HepG2 (cell line): ENCODE results near the gene ZFHX3. TPM values are rescaled to one million over a fixed set of nuclear protein-coding genes. Genes with fewer than 3 reads are reported as not detected.

ENCODE experiments used
- AHR ChIP-seq: IDR thresholded peaks from 2 replicates; pipeline ENCODE4 v1.6.1; 2018; ENCODE audit warnings: missing genetic modification reagents, missing compliant biosample characterization
- GMEB2 ChIP-seq: IDR thresholded peaks from 2 replicates; pipeline ENCODE4 v1.6.1; 2016; ENCODE audit warnings: missing biosample characterization, missing genetic modification reagents, low read depth
- GPN1 ChIP-seq: sonication (generic); formaldehyde crosslinking; IDR thresholded peaks from 2 replicates; pipeline ENCODE4 v1.5.1; 2020; ENCODE audit warnings: missing genetic modification reagents, borderline replicate concordance
- HNF1A ChIP-seq, 2 experiments: sonication (generic) in 1 of 2; formaldehyde crosslinking in 1 of 2; IDR thresholded peaks; 2 replicates each; pipeline versions ENCODE4 v1.4.0 to v1.6.1; 2016 to 2020; ENCODE audit warnings: borderline replicate concordance in 1 of 2, low read depth in 1 of 2, mild to moderate bottlenecking in 1 of 2, missing genetic modification reagents in 1 of 2
- IRX3 ChIP-seq: sonication (generic); formaldehyde crosslinking; IDR thresholded peaks from 2 replicates; pipeline ENCODE4 v1.8.1; 2023; ENCODE audit warnings: mild to moderate bottlenecking, low read depth, missing genetic modification reagents, borderline replicate concordance
- MLLT10 ChIP-seq: sonication (generic); formaldehyde crosslinking; IDR thresholded peaks from 2 replicates; pipeline ENCODE4 v1.4.0; 2020; ENCODE audit warnings: missing genetic modification reagents
- MYC ChIP-seq: sonication (generic); formaldehyde crosslinking; IDR thresholded peaks from 2 replicates; pipeline ENCODE4 v1.9.0; 2021; ENCODE audit warnings: missing genetic modification reagents, borderline replicate concordance
- NRL ChIP-seq: sonication (generic); formaldehyde crosslinking; IDR thresholded peaks from 2 replicates; pipeline ENCODE4 v1.5.0; 2020; ENCODE audit warnings: missing genetic modification reagents, mild to moderate bottlenecking, moderate library complexity, borderline replicate concordance
- PHF5A ChIP-seq: IDR thresholded peaks from one replicate; pipeline ENCODE4 v1.6.1; 2018; ENCODE audit warnings: low read depth, missing genetic modification reagents; ENCODE audit not compliant: unreplicated experiment
- SP5 ChIP-seq: IDR thresholded peaks from 2 replicates; pipeline ENCODE4 v1.6.1; 2016; ENCODE audit warnings: low read depth, borderline replicate concordance
- TCF7L2 ChIP-seq: IDR thresholded peaks from 2 replicates; pipeline ENCODE4 v1.6.1; 2011; ENCODE audit warnings: mild to moderate bottlenecking, low read depth, low read length, moderate library complexity
- ZBTB2 ChIP-seq: sonication (generic); formaldehyde crosslinking; IDR thresholded peaks from 2 replicates; pipeline ENCODE4 v1.8.0; 2022; ENCODE audit warnings: low read depth, missing genetic modification reagents
- ZBTB37 ChIP-seq: sonication (generic); formaldehyde crosslinking; IDR thresholded peaks from 2 replicates; pipeline ENCODE4 v1.4.0; 2020; ENCODE audit warnings: mild to moderate bottlenecking, missing genetic modification reagents
- ZKSCAN1 ChIP-seq: fragments of 150-350 bp; IDR thresholded peaks from 2 replicates; pipeline ENCODE4 v1.6.1; 2014; ENCODE audit warnings: low read length
- ZNF619 ChIP-seq: sonication (generic); formaldehyde crosslinking; IDR thresholded peaks from 2 replicates; pipeline ENCODE4 v1.4.0; 2020; ENCODE audit warnings: mild to moderate bottlenecking, missing genetic modification reagents
- ZNF713 ChIP-seq: sonication (generic); formaldehyde crosslinking; IDR thresholded peaks from 2 replicates; pipeline ENCODE4 v1.4.0; 2020; ENCODE audit warnings: mild to moderate bottlenecking, missing genetic modification reagents
- ZNF83 ChIP-seq: sonication (generic); formaldehyde crosslinking; IDR thresholded peaks from 2 replicates; pipeline ENCODE4 v1.4.0; 2020; ENCODE audit warnings: missing genetic modification reagents, mild to moderate bottlenecking, borderline replicate concordance
- polyA plus RNA-seq, 8 experiments: library from polyadenylated mRNA; depleted of rRNA in 3 of 8; stranded (reverse) in 7 of 8; unstranded in 1 of 8; fragments of >200 nt; fragmentation: Illumina TruSeq in 4 of 8; extraction: Trizol in 4 of 8; gene quantifications; 2 replicates each; pipeline versions ENCODE4 v1.2.1 to v1.2.3, GENCODE V29; 2011 to 2016; ENCODE audit warnings: low read depth in 4 of 8, missing spikeins in 1 of 8, mixed read lengths in 1 of 8; ENCODE audit not compliant: insufficient read depth in 1 of 8
- total RNA-seq, 5 experiments: library from RNA; depleted of rRNA; stranded (reverse); fragments of >200 nt; fragmentation: Illumina TruSeq; extraction: Trizol; gene quantifications; 2 replicates each; pipeline ENCODE4 v1.2.3, GENCODE V29; 2016; ENCODE audit warnings: low read depth in 1 of 5
- TF ChIP-seq, protein P1 (sequence below): sonication (generic); formaldehyde crosslinking; IDR thresholded peaks from 2 replicates; pipeline ENCODE4 v1.8.0; 2022; ENCODE audit warnings: missing genetic modification reagents, mild to moderate bottlenecking, inconsistent platforms, borderline replicate concordance

The ZFHX3 gene
- total and polyA plus RNA-seq, 2 of the 13 experiments (the other 11 are each of a cell fraction or from before 2014, with no cell fraction given): 5.0 to 6.0 TPM

DNA sequence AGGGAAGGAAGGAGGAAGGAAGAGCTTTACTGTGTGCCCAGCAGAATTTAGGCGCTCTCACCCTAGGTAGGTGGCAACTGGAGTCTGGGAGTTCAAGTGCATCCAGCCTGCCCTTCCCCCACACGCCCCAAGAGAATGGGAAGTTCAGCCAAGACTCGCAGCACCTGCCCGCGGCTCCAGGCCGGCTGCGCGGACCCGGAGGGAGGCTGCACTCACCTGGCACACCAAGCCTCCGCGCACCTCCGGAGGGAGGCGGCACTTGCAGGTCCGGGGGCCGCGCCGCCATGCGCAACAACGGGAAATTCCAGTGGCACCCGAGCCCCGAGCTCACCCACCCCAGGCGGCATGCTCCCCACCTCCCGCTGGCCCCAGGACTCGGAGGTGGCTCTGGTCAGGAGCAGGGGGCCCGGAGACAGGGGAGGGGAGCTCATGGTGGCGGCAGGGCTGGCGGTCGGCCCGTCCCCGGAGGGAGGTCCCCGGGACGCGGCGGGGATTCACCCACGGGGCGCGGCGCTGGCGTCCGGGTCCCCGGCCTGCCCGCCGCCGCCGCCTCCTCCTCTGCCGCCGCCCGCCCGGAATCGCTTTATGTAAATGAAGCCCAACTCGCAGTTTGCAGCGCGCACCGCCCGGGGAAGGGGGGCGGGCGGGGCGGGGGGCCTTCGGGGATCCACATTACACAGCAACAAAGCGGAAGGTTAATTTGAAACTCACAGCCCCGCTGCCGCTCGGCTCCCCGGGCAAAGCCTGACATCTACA is at the start of gene ZFHX3 (continued):
- no peak for TF ChIP-seq HNF1A (IDR thresholded peaks at IDR 0.05; ENCODE audit: low read depth)
- TF ChIP-seq HNF1A (CRISPR knock-in tag; IDR thresholded peaks at IDR 0.05; ENCODE audit: borderline replicate concordance): peak; percentile 59; the same call in 1 of the 2 replicates
- 0 out of 2 replicates have a peak, but pooled peaks have one; percentile 13 for TF ChIP-seq ZBTB37 (CRISPR knock-in tag)
- TF ChIP-seq MYC (CRISPR knock-in tag): peak; percentile 64
- peak; percentile 88; the same call in 1 of the 2 replicates for TF ChIP-seq ZNF619 (CRISPR knock-in tag)
- TF ChIP-seq SP5 (CRISPR knock-in tag): 0 out of 2 replicates have a peak, but pooled peaks have one; percentile 15
- no peak for TF ChIP-seq IRX3 (CRISPR knock-in tag)
- no peak for TF ChIP-seq ZKSCAN1
- TF ChIP-seq ZNF83 (CRISPR knock-in tag): peak; percentile 96; the same call in 1 of the 2 replicates
- TF ChIP-seq AHR (CRISPR knock-in tag): no peak
- TF ChIP-seq PHF5A (CRISPR knock-in tag): no peak
- TF ChIP-seq, protein P1, sequence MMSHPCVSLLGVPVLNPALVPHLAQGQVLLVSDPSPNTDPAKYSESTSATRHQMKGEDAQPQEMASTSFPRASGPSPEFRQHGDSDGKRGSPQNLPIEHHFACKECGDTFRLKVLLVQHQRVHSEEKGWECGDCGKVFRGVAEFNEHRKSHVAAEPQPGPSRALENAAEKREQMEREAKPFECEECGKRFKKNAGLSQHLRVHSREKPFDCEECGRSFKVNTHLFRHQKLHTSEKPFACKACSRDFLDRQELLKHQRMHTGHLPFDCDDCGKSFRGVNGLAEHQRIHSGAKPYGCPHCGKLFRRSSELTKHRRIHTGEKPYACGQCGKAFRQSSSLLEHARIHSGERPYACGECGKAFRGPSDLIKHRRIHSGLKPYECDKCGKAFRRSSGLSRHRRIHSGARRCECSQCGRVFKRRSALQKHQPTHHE (CRISPR knock-in tag): no peak
- peak; percentile 5; the same call in 1 of the 2 replicates for TF ChIP-seq ZBTB2
- peak; percentile 95 for TF ChIP-seq NRL (CRISPR knock-in tag)
- TF ChIP-seq GMEB2: no peak
- no peak for TF ChIP-seq TCF7L2
- TF ChIP-seq GPN1 (CRISPR knock-in tag): no peak
- peak; percentile 89 for TF ChIP-seq ZNF713 (CRISPR knock-in tag)
- TF ChIP-seq MLLT10 (CRISPR knock-in tag): no peak
